RKO (cell line): Measurements from ENCODE around the gene FAM47C.
"Not testable (repeated sequence)": the region's sequence is repeated elsewhere in the genome, so short reads cannot be mapped to it uniquely, and the experiment has no call there.

Experiments used
- DNase-seq: peaks from one replicate; pipeline ENCODE4 v3.0.0-alpha.2; 2016; ENCODE audit warnings: low spot score

Gene FAM47C

GRCh38 chrX:37008182-37008581 is at the start of gene FAM47C:
TSS of gene FAM47C (plus strand) at chrX:37008366. CDS start at chrX:37008411, 45 bp downstream.
- DNase-seq, result not testable (repeated sequence)

- DNase-seq, result no peak
These were observed 46.6 kb upstream of the FAM47C start for GRCh38 chrX:36961590-36961989.

- no peak for DNase-seq
These were observed 44.9 kb upstream of the FAM47C start for GRCh38 chrX:36963069-36963808.

DNA sequence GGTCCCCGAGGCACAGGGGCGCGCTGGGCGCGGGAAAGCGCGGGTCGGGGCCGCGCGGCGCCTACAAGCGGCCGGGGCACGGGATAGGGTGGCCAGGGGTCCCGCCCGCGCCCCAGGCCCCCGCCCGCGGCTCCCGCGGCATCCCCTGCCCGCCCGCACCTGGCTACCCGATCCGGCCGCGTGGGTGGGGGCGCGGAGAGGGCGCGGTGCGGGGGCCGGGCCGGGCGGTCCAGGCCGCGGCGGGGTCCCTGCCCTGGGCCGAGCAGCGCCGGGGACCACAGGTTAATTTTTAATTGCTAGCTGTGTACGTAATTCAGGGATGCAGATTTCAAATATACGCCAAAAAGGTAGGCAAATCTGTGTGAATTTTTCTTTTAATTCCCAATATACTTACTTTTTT is 44.3 kb upstream of the FAM47C start:
- no peak for DNase-seq

GRCh38 chrX:36973575-36973974 is 34.6 kb upstream of the FAM47C start:
- no peak for DNase-seq

GRCh38 chrX:36974911-36975310 is 33.3 kb upstream of the FAM47C start:
- DNase-seq, result no peak

DNA sequence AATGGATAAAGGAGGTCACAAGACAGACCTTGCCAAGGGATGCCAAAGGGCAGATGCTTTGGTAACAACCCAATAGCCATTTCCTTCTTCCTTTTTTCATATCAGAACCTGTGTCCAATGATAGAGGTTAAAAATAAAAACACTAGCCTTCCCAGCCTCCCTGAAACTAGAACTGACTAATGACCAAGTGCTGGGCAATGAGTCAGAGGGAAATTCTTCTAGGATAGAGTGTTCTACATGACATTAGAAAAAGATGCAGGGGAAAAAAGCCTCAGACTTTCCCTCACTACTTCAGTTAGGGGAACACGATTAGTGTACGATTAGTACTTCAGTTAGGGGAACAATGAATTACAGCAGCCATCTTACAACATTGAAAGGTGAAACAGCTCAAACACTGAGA is 29.3 kb upstream of the FAM47C start:
- peak; percentile 74 for DNase-seq

- DNase-seq, result no peak
These were observed 24.3 kb upstream of the FAM47C start for GRCh38 chrX:36983831-36984230.

- DNase-seq, result not testable (repeated sequence)
These were observed 22.6 kb upstream of the FAM47C start for GRCh38 chrX:36985416-36986209.

DNA sequence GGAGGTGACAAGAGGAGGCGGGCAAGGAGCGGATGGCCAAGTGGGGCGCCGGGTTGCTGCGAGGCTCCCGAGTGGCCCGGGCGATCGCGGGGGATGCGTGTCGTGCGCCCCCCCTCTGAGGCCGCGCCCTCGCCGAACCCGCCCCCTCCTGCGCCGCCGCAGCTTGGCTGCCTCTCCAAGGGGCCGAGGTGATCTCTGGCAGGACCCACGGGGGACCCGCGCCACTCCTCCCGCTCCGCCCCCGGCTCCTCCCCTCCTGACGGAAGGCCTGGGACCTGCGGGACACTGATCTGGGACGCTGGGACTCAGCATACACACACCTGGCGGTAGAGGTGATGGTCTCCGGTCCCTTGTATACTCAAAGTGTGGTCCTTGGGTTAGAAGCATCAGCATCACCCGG is 21.9 kb upstream of the FAM47C start:
- DNase-seq, result no peak

DNA sequence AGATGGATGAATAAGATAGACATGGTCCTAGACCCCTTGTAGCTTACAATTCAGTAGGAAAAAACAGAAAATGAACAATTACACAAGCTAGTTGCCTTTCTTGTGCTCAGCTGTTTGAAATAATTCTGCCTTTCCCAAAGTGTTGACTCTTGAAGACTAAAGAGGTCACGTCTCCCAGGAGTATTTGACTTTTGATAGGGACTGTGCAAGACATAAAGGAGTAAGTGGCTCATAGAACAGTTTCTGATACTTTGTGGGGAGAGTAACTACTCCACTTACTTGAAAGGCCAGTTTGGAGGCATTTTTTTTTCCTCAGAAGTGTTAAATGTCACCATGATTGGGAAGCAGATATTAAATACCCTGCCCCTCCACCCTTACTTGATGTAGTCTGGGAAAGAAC is 21.0 kb upstream of the FAM47C start:
- not testable (repeated sequence) for DNase-seq

- no peak for DNase-seq
These were observed 8.0 kb upstream of the FAM47C start for GRCh38 chrX:37000140-37000539.

DNA sequence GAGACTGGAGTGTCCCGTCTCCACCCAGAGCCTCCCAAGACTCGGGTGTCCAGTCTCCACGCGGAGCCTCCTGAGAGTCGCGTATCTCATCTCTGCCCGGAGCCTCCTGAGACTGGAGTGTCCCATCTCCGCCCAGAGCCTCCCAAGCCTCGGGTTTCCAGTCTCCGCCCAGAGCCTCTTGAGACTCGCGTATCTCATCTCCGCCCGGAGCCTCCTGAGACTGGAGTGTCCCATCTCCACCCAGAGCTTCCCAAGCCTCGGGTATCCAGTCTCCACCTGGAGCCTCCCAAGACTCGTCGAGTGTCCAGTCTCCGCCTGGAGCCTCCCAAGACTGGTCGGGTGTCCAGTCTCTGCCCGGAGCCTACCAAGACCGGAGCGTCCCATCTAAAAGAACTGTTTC is 2.3 kb downstream of the FAM47C start:
- DNase-seq, result no peak

DNA sequence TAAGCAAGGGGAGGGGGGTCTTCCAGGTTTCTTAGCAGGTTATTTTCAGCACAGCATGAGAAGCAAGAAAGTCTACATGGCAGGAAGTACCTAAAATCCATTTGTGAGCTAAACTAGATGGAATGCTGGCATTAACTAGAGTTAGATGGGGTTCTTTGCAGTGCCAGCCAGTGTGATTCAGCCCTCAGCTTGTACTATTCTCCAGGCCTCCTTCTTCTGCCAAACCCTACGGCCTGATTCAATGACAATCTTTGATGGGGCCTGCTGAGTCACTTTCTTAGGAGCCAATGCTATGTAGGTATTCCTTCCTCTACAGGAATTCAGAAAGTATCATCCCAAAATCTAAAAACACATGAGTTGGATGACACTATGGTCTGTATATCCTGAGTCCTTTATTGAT is 26.1 kb downstream of the FAM47C start:
- DNase-seq, result not testable (repeated sequence)

DNA sequence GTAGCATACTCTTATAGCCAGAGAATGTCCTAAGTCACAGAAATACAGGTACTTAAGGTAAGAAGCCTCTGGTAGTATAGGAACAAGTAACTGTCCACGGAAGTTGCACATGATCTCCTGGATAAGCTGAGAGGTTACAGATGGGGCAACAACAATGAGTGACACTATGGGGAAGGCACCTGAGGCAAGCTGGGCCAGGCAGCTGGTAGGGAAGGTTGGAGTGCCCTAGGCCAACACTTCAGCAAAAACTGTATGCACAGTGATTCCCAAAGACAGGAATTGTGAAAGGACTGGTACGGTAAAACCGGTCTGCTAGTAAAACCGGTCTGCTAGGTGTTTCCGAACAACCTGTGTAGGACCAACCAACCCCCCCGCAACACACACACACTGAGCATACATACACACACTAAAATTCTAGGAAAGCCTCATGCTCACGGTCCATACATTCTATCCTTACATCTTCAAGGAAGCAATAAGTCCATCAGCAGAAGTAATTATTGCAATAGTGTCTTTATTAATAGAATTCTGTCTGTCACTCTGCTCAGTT is 28.6 kb downstream of the FAM47C start:
- not testable (repeated sequence) for DNase-seq

DNA sequence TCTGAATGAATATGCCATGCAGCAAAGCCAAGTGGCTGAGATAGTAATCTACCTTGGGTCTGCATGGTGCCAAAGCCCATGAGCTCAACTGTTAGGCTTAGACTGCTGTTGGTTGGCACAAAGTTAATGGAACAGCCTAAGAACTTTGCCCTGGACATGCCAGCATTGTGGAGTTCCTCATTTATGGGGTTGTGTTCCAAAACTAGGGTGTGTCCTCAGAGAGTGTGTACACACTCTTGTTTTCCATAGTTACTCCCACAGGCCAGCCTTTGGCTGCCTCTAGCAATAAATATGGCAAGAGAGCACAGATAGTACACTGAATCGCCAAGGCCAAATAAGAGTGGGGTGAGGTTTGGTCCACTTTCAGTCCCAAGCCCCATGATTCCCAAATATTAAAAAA is 30.6 kb downstream of the FAM47C start:
- DNase-seq, result not testable (repeated sequence)

DNA sequence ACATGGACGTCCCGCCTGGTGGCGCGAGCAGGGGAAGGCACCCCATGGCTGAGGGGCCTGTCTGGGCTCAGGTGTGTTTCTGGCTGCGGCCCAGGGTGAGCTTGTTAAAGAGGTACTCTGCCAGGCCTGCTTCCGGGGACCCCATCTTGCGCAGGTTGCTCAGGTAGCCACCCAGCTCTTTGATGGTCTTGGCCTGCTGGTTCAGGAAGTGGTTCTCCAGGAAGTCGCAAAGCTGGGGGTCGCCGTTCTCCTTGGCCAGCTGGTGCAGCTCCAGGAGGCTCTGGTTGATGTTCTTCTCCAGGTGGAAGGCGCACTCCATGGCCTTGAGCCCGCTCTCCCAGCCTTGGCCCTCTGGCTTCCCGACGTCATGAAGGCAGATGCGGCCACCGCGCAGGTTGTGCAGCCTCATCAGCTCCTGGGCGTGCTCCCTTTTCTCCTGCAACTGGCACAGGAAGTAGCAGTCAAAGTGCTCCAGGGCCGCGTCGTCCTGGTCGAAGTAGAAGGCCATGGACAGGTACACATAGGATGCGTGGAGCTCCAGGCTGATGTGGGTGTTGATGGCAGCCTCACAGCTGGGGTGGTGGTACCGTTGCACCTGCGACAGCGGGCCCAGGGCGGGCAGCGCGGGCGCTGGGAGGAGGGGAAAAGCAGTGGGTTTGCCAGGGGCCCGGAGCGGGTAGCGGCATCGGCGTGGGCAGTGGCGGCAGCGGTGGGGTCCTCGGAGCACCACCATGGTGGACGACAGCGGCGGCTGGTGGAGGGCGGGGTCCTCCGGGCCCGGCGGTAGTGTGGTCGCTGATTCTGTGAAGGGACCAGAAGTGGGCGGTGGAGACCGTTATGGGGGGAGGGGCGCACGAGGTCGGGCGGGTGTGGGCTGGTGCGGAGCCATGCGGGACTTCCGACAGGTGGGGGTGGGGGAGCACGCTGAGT is 35.1 kb downstream of the FAM47C start:
- DNase-seq, result not testable (repeated sequence)

DNA sequence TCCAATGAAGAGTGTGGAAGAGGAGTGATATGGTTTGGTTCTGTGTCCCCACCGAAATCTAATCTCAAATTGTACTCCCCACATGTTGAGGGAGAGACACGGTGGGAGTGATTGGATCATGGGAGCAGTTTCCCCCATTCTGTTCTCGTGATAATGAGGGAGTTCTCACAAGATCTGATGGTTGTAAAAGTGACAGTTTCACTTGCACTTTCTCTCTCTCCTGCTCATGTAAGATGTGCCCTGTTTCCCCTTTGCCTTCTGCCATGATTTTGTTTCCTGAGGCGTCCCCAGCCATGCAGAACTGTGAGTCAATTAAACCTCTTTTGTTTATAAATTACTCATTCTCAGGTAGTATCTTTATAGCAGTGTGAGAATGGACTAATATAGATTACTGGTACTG is 39.6 kb downstream of the FAM47C start:
- DNase-seq, result no peak

- DNase-seq, result not testable (repeated sequence)
These were observed 49.4 kb downstream of the FAM47C start for GRCh38 chrX:37057572-37057971.

DNA sequence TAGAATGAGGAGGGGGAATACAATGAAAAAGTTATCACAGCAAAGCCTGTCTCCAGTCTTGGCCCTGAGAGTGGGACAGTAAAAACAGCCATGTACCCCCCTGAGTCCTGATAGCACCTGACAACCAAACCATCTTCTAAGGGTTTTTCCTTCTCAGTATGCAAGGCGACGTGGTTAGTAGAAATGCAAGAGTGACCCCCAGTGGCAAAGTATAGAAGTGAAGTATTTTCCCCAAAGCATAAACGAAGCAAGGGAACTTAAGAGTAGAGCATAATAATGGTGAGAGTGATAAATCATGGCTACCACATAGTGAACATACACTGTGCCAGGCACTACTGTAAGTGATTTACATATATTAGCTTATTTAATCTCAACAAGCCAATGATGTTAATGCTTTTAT is 52.8 kb downstream of the FAM47C start:
- DNase-seq, result peak; percentile 61
